GM12801 (cell line): Measurements from ENCODE around the gene KIAA1217.

Experiments used
- CTCF ChIP-seq: IDR thresholded peaks from one replicate; pipeline ENCODE4 v1.5.1; 2011; ENCODE audit warnings: control low read depth; ENCODE audit not compliant: insufficient read length; ENCODE audit errors: extremely low read depth

KIAA1217 gene

GRCh38 chr10:24524314-24524713 lies 315.4 kb downstream of the KIAA1217 start:
- no peak for TF ChIP-seq CTCF

- no peak for TF ChIP-seq CTCF
These were observed 317.2 kb downstream of the KIAA1217 start for GRCh38 chr10:24526085-24526649.

GRCh38 chr10:24528946-24529345 lies 320.0 kb downstream of the KIAA1217 start:
- no peak for TF ChIP-seq CTCF

GRCh38 chr10:24531439-24531838 lies 322.5 kb downstream of the KIAA1217 start:
- TF ChIP-seq CTCF = no peak

DNA sequence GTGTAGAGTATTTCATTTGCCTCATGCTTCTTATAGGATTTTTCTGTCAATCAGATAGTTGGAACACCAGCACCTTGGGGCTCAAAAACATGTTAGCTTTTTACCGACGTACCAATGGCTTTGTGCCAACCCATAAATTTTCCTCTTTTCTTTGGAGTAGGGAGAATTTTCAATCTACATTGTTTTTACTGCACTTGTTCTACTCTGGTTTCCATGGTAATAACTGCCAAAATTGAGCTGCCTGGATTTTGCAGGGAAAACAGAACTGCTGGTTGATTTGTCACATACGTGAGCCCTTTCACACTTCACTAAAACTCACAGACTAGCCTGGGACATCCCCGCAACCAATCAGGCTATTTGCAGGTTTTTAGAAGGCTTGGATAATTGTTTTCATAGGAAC lies 325.0 kb downstream of the KIAA1217 start:
- TF ChIP-seq CTCF = no peak

- no peak for TF ChIP-seq CTCF
These were observed 327.7 kb downstream of the KIAA1217 start for GRCh38 chr10:24536636-24537035.

- TF ChIP-seq CTCF = no peak
These were observed 332.4 kb downstream of the KIAA1217 start for GRCh38 chr10:24541239-24541753.
